Medulla oblongata (tissue), 1 donor: ENCODE results near the gene FGF3.
"Not testable (repeated sequence)": the region's sequence is repeated elsewhere in the genome, so short reads cannot be mapped to it uniquely, and the experiment has no call there.

ENCODE experiments used
- DNase-seq: peaks from one replicate; pipeline ENCODE4 v3.0.0-alpha.2; 2015; ENCODE audit errors: extremely low spot score

Gene FGF3

GRCh38 chr11:69773626-69774353 lies 45.4 kb downstream of the FGF3 start:
- DNase-seq, result no peak

GRCh38 chr11:69771466-69771865 lies 47.8 kb downstream of the FGF3 start:
- no peak for DNase-seq

- DNase-seq, result no peak
Measured at GRCh38 chr11:69770540-69770939, 48.7 kb downstream of the FGF3 start.

GRCh38 chr11:69765498-69765995 lies 53.7 kb downstream of the FGF3 start:
- DNase-seq, result no peak

GRCh38 chr11:69764918-69765317 lies 54.3 kb downstream of the FGF3 start:
- not testable (repeated sequence) for DNase-seq

- DNase-seq, result no peak
Measured at GRCh38 chr11:69760319-69760718, 58.9 kb downstream of the FGF3 start.
